Fibroblast of lung (primary cell): ENCODE measurements around the gene UBE2E2.

Source experiments
- CTCF ChIP-seq, 2 donors: IDR thresholded peaks in 1 of 2; conservative IDR thresholded peaks in 1 of 2; 1 replicate in 1 of 2; 2 replicates in 1 of 2; pipeline ENCODE4 v1.5.1; 2011 to 2012; ENCODE audit warnings: low read length in 2 of 2, control low read depth in 1 of 2, inconsistent platforms in 1 of 2, low read depth in 1 of 2, mild to moderate bottlenecking in 1 of 2
- EZH2 ChIP-seq: IDR thresholded peaks from 2 replicates; pipeline ENCODE4 v1.5.1; 2012; ENCODE audit warnings: low read length, control low read depth, mild to moderate bottlenecking; ENCODE audit errors: missing control alignments

- TF ChIP-seq EZH2 (no peak), CTCF (conservative IDR thresholded peaks at IDR 0.05 in 1 of 2, IDR thresholded peaks at IDR 0.05 in 1 of 2; ENCODE audit: low read depth in 1 of 2, low read length in 2 of 2) (no peak)
Measured at GRCh38 chr3:23292432-23292831, 89.3 kb downstream of the UBE2E2 start.
